ENCODE measurements around the gene DLG3.
"Not testable (repeated sequence)": the region's sequence is repeated elsewhere in the genome, so short reads cannot be mapped to it uniquely, and the experiment has no call there.

Gene DLG3

GRCh38 chrX:70509078-70509477, 64.4 kb downstream of the DLG3 start:
- no peak for FAIRE-seq
- DNase-seq (ENCODE audit: low spot score): no peak

GRCh38 chrX:70515270-70515669, 70.6 kb downstream of the DLG3 start:
- FAIRE-seq; DNase-seq (ENCODE audit: low spot score): not testable (repeated sequence)

DNA sequence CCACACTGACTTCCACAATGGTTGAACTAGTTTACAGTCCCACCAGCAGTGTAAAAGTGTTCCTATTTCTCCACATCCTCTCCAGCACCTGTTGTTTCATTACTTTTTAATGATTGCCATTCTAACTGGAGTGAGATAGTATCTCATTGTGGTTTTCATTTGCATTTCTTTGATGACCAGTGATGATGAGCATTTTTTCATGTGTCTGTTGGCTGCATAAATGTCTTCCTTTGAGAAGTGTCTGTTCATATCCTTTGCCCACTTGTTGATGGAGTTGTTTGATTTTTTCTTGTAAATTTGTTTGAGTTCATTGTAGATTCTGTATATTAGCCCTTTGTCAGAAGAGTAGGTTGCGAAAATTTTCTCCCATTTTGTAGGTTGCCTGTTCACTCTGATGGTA, 71.1 kb downstream of the DLG3 start:
- not testable (repeated sequence) for FAIRE-seq; DNase-seq (ENCODE audit: low spot score)

DNA sequence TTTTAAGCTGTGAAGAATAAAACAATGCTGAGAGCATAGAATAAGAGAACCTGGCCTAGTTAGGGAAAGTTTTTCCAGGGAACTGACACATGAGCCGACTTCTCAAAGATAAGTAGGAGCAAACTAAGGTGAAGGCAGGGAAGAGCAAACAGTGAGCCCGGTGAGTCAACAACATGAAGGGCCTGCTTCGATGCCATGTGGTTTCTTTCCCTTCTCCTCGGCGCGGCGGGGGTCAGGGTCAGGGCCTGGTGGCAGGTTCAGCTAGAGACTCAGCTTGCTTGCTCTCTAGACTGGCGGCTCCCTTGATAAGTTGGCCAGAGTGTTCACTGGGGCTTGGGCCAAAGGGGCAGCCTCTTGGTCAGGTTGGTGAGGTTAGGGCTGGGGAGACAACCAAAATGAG, 81.1 kb downstream of the DLG3 start:
- peak; percentile 10 for DNase-seq (ENCODE audit: low spot score)
- no peak for FAIRE-seq

GRCh38 chrX:70527053-70527452, 82.4 kb downstream of the DLG3 start:
- DNase-seq (ENCODE audit: low spot score) (peak; percentile 4), FAIRE-seq (peak; percentile 67)

DNA sequence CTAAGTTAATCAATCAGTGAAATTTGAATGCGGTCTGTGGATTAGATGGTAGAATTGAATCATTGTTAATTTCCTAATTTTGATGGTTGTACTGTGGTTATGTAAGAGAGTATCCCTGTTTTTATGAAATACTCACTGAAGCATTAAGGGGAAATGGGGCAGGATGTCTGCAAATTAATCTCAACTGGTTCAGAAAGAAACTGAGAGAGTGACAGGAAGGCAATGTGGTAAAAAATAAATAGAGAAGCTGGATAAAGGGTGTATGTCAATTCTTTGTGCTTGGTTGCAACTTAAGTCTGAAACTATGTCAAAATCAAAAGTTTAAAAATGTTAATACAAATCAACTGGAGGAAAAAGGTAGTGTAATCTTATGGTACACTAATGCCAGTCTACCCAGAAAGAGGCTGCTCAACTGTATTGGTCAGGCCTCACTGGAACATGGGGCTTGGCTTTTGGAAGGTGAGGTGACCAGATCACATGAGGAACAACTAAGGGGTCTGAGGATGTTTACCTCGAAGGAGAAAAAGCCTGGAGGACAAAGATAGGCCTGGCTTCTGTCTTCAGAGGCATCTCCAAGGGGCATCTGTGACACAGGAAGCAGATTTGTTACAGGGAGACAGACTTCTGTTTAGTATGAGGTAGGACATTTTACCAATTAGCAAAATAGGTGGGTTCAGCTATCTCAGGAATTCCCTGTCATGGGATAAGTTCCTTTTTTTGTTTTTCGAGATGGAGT, 83.1 kb downstream of the DLG3 start:
- DNase-seq (ENCODE audit: low spot score) (no peak), FAIRE-seq (no peak)

- no peak for FAIRE-seq
Observed at GRCh38 chrX:70535198-70535597, 90.6 kb downstream of the DLG3 start.

GRCh38 chrX:70549429-70549828, 104.8 kb downstream of the DLG3 start:
- FAIRE-seq: no peak
- DNase-seq (ENCODE audit: low spot score): no peak

More at GRCh38 chrX:70535198-70535597, 90.6 kb downstream of the DLG3 start:
- no peak for DNase-seq (ENCODE audit: low spot score)

DNA sequence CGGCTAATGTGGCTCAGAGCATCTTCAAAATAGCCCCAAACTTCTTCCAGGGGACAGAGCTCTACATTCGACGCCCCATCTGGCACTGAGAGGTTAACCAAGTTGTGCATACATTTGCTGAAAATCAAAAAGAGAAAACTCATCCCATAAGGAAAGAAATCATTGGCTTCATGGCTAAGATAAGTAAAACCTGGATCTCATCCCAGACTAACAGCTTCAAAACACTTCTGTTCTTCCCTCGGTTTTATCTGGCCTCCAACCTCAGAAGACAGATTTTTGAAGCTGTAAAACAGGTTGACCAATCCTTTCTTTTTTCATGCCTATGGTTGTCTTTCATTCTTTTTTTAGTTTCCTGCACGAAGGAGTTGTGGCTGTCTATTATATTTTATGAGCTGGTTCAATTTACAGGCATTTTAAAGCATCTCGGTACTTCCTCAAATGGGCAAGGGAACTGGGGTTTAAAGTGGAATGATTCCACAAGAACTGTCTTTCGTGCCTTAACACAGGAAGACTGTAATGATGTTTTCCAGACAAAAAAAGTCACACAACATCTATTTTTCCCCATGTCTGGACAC, 107.6 kb downstream of the DLG3 start:
- no peak for DNase-seq (ENCODE audit: low spot score)

GRCh38 chrX:70553516-70553915, 108.9 kb downstream of the DLG3 start:
- FAIRE-seq: no peak
- no peak for DNase-seq (ENCODE audit: low spot score)

More for the DNA sequence above, 107.6 kb downstream of the DLG3 start:
- no peak for FAIRE-seq

DNA sequence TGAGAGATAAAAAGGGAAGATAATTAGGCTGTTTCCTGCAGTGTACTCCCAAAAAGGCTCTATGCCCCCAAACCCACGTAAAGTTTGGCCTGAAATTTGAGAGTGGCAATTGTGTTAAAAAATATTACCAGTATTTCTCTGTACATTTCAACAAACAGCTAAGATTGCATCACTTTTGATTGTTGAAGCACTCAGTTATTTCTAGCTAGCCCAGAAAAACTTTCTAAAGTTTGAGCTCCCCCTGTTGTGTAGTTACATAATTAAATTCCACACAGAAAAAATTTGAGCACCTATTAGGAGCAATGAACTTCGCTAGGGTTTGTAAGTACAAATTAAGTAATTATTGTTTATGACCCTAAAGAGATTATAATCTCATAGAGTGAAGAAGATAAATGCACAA, 109.4 kb downstream of the DLG3 start:
- DNase-seq (ENCODE audit: low spot score) (no peak), FAIRE-seq (peak; percentile 65)

GRCh38 chrX:70554523-70554922, 109.9 kb downstream of the DLG3 start:
- no peak for DNase-seq (ENCODE audit: low spot score)
- no peak for FAIRE-seq

- FAIRE-seq (no peak), DNase-seq (ENCODE audit: low spot score) (no peak)
Observed at GRCh38 chrX:70554948-70555347, 110.3 kb downstream of the DLG3 start.
